Stimulated activated CD8-positive, alpha-beta memory T cell treated with anti-CD3 and anti-CD28 coated beads, Interleukin-12 subunit alpha, Interleukin-12 subunit beta, amount 100 ng/mL, for 1 hour (primary cell): ENCODE measurements around the gene NACC2.

Experiments used
- DNase-seq: peaks from one replicate; pipeline ENCODE4 v3.0.0-alpha.2; 2020; ENCODE audit warnings: low read depth

The NACC2 gene

GRCh38 chr9:136095070-136096058 lies at the start of gene NACC2:
Gene NACC2 (minus strand): TSS chr9:136095289. CDS start chr9:136050521, 44,768 bp downstream.
- no peak for DNase-seq

GRCh38 chr9:136144450-136144849 lies 49.4 kb upstream of the NACC2 start:
- DNase-seq, result no peak

- DNase-seq, result no peak
These were observed 48.3 kb upstream of the NACC2 start for GRCh38 chr9:136143215-136144001.

- DNase-seq, result no peak
These were observed 47.7 kb upstream of the NACC2 start for GRCh38 chr9:136142859-136143214.

GRCh38 chr9:136142414-136142796 lies 47.3 kb upstream of the NACC2 start:
- DNase-seq, result no peak

- no peak for DNase-seq
These were observed 46.8 kb upstream of the NACC2 start for GRCh38 chr9:136141682-136142413.

- no peak for DNase-seq
These were observed 45.9 kb upstream of the NACC2 start for GRCh38 chr9:136140966-136141365.

- DNase-seq, result no peak
These were observed 45.0 kb upstream of the NACC2 start for GRCh38 chr9:136140046-136140445.

GRCh38 chr9:136138566-136138965 lies 43.5 kb upstream of the NACC2 start:
- peak; percentile 27 for DNase-seq

- DNase-seq, result no peak
These were observed 42.5 kb upstream of the NACC2 start for GRCh38 chr9:136137321-136138265.

GRCh38 chr9:136136127-136136925 lies 41.2 kb upstream of the NACC2 start:
- no peak for DNase-seq

GRCh38 chr9:136135326-136136126 lies 40.4 kb upstream of the NACC2 start:
- DNase-seq, result no peak

- DNase-seq, result no peak
These were observed 38.9 kb upstream of the NACC2 start for GRCh38 chr9:136133959-136134484.

GRCh38 chr9:136133191-136133958 lies 38.3 kb upstream of the NACC2 start:
- DNase-seq, result no peak

- DNase-seq, result no peak
These were observed 37.5 kb upstream of the NACC2 start for GRCh38 chr9:136132512-136133050.

- no peak for DNase-seq
These were observed 36.8 kb upstream of the NACC2 start for GRCh38 chr9:136131629-136132511.

GRCh38 chr9:136129176-136129575 lies 34.1 kb upstream of the NACC2 start:
- DNase-seq, result no peak
